Neural progenitor cell (in vitro differentiated cells): ENCODE data around the gene PTX4. TPM values are rescaled to one million over a fixed set of nuclear protein-coding genes. Genes with fewer than 3 reads are reported as not detected.

Experiments
- DNase-seq: peaks from one replicate; pipeline ENCODE4 v3.0.0-alpha.2; 2016; ENCODE audit warnings: low spot score
- H2AFZ ChIP-seq: fragments of 200-600 bp; sonication (generic); replicated peaks from 2 replicates; pipeline ENCODE4 v1.6.1; 2016; ENCODE audit warnings: antibody characterized with exemption
- H3F3A ChIP-seq: fragments of 200-600 bp; sonication (generic); 2 replicates; pipeline ENCODE4 v1.6.1; 2016; ENCODE audit warnings: antibody characterized with exemption, low read depth
- H3K27ac ChIP-seq: fragments of 200-600 bp; sonication (generic); 2 replicates; pipeline ENCODE4 v1.5.1; 2016; ENCODE audit warnings: mild to moderate bottlenecking
- H3K27me3 ChIP-seq: fragments of 200-600 bp; sonication (generic); 2 replicates; pipeline ENCODE4 v1.6.1; 2016; ENCODE audit warnings: mild to moderate bottlenecking, moderate library complexity
- H3K36me3 ChIP-seq: fragments of 200-600 bp; sonication (generic); 2 replicates; pipeline ENCODE4 v1.5.1; 2016
- H3K4me1 ChIP-seq: fragments of 200-600 bp; sonication (generic); 2 replicates; pipeline ENCODE4 v1.6.1; 2016; ENCODE audit warnings: mixed run types
- H3K4me2 ChIP-seq: fragments of 200-600 bp; sonication (generic); 2 replicates; pipeline ENCODE4 v1.6.1; 2016
- H3K4me3 ChIP-seq: fragments of 200-600 bp; sonication (generic); 2 replicates; pipeline ENCODE4 v1.5.1; 2016
- H3K79me2 ChIP-seq: fragments of 200-600 bp; sonication (generic); 2 replicates; pipeline ENCODE4 v1.6.1; 2016; ENCODE audit warnings: low read depth
- H3K9ac ChIP-seq: fragments of 200-600 bp; sonication (generic); 2 replicates; pipeline ENCODE4 v1.6.1; 2016
- H3K9me3 ChIP-seq: fragments of 200-600 bp; sonication (generic); 2 replicates; pipeline ENCODE4 v1.5.1; 2016; ENCODE audit warnings: low read depth
- H4K20me1 ChIP-seq: fragments of 200-600 bp; sonication (generic); 2 replicates; pipeline ENCODE4 v1.6.1; 2016; ENCODE audit warnings: low read depth
- H3K27ac Mint-ChIP-seq: 3 replicates; pipeline ENCODE4 v1.8.0; 2021; ENCODE audit warnings: mixed read lengths
- H3K27me3 Mint-ChIP-seq: 2 replicates; pipeline ENCODE4 v1.8.0; 2022; ENCODE audit warnings: low read depth, mild to moderate bottlenecking, inconsistent platforms, moderate library complexity, mixed read lengths; ENCODE audit not compliant: insufficient read depth
- H3K36me3 Mint-ChIP-seq: 3 replicates; pipeline ENCODE4 v1.8.0; 2021; ENCODE audit warnings: mixed read lengths
- H3K4me1 Mint-ChIP-seq: 3 replicates; pipeline ENCODE4 v1.8.0; 2021; ENCODE audit warnings: mixed read lengths
- H3K4me3 Mint-ChIP-seq: 3 replicates; pipeline ENCODE4 v1.8.0; 2021; ENCODE audit warnings: mild to moderate bottlenecking, moderate library complexity, mixed read lengths
- H3K9me3 Mint-ChIP-seq: 3 replicates; pipeline ENCODE4 v1.8.0; 2020; ENCODE audit warnings: mixed read lengths
- EZH2 ChIP-seq: fragments of 200-600 bp; sonication (generic); IDR thresholded peaks from 2 replicates; pipeline ENCODE4 v1.6.1; 2017; ENCODE audit warnings: antibody characterized with exemption, mild to moderate bottlenecking, moderate library complexity
- EZH2phosphoT487 ChIP-seq: fragments of 200-600 bp; sonication (generic); IDR thresholded peaks from 2 replicates; pipeline ENCODE4 v1.6.1; 2017; ENCODE audit warnings: antibody characterized with exemption
- total RNA-seq: library from RNA; depleted of rRNA; stranded (reverse); fragments of >200 nt; gene quantifications from 2 replicates; pipeline ENCODE4 v1.2.3, GENCODE V29; 2015; ENCODE audit warnings: low replicate concordance
- TF ChIP-seq, protein P1 (sequence below): fragments of 200-600 bp; sonication (generic); IDR thresholded peaks from 2 replicates; pipeline ENCODE4 v1.5.1; 2017; ENCODE audit warnings: antibody characterized with exemption, mild to moderate bottlenecking

The PTX4 gene
- total RNA-seq, 1 donor from 2014 or later, result not detected

GRCh38 chr16:1500465-1501150 is 11.9 kb upstream of the PTX4 start:
- Histone ChIP-seq H3K79me2 (no peaks in the 10 kb centered on the region), H3F3A (no peaks in the 10 kb centered on the region), H3K9ac (no peak overlapping the region), H3K36me3 (no peaks in the 10 kb centered on the region), H4K20me1 (no peaks in the 10 kb centered on the region), H3K27ac (no peak overlapping the region), H2AFZ (no peak overlapping the region), H3K27me3 (no peaks in the 10 kb centered on the region), H3K4me3 (no peak overlapping the region), H3K4me1 (no peaks in the 10 kb centered on the region), H3K9me3 (no peaks in the 10 kb centered on the region), H3K4me2 (no peak overlapping the region)
- Mint-ChIP-seq H3K36me3 (peaks cover 9% of the 10 kb centered on the region), H3K4me3 (no peak overlapping the region), H3K9me3 (no peaks in the 10 kb centered on the region), H3K27ac (no peak overlapping the region), H3K4me1 (no peaks in the 10 kb centered on the region), H3K27me3 (no peaks in the 10 kb centered on the region)
- DNase-seq, result no peak
- TF ChIP-seq, protein P1, sequence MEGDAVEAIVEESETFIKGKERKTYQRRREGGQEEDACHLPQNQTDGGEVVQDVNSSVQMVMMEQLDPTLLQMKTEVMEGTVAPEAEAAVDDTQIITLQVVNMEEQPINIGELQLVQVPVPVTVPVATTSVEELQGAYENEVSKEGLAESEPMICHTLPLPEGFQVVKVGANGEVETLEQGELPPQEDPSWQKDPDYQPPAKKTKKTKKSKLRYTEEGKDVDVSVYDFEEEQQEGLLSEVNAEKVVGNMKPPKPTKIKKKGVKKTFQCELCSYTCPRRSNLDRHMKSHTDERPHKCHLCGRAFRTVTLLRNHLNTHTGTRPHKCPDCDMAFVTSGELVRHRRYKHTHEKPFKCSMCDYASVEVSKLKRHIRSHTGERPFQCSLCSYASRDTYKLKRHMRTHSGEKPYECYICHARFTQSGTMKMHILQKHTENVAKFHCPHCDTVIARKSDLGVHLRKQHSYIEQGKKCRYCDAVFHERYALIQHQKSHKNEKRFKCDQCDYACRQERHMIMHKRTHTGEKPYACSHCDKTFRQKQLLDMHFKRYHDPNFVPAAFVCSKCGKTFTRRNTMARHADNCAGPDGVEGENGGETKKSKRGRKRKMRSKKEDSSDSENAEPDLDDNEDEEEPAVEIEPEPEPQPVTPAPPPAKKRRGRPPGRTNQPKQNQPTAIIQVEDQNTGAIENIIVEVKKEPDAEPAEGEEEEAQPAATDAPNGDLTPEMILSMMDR, result no peak
- TF ChIP-seq EZH2phosphoT487, result no peak
- no peak for TF ChIP-seq EZH2

DNA sequence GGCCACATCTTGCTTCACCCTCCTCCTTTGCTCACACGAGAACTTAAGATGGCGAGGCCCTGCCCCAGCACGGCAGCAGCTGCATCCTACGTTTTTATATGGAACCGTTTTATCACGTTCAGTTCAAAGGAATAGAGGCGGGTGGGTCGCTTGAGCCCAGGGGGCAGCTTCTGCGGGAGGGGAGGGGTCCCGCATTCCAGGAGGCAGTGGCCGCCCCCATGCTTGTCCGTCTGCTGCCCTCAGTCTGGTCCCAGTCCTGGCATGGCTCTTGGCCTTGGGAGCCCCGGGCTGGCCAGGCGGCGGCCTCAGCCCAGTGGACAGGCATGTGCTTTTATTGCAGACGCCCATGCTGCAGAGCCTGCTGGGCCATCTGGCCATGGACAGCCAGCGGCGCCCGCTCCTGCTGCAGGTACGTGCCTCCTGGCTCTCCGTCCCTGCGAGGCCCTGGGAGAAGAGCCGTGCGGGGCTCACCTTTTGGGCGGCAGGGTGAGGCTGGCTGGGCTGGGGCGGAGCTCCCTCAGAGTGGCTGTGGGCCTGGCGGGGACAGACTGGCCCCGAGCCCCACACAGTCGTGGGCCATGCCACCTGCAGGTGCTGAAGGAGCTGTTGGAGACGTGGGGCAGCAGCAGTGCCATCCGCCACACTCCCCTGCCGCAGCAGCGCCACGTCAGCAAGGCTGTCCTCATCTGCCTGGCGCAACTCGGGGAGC is 11.2 kb upstream of the PTX4 start:
- no peak for DNase-seq
- Histone ChIP-seq H3K4me1 (no peaks in the 10 kb centered on the region), H3K9me3 (no peaks in the 10 kb centered on the region), H3F3A (no peaks in the 10 kb centered on the region), H3K79me2 (peaks cover 7% of the 10 kb centered on the region), H3K27ac (no peak overlapping the region), H3K27me3 (no peaks in the 10 kb centered on the region), H4K20me1 (no peaks in the 10 kb centered on the region), H3K36me3 (no peaks in the 10 kb centered on the region), H2AFZ (no peak overlapping the region), H3K4me3 (no peak overlapping the region), H3K4me2 (no peak overlapping the region), H3K9ac (no peak overlapping the region)
- no peak for TF ChIP-seq EZH2phosphoT487
- no peaks in the 10 kb centered on the region for H3K4me1 Mint-ChIP-seq
- H3K36me3 Mint-ChIP-seq, result peaks cover 9% of the 10 kb centered on the region
- no peak overlapping the region for H3K27ac Mint-ChIP-seq
- H3K4me3 Mint-ChIP-seq, result no peak overlapping the region
- H3K27me3 Mint-ChIP-seq, result no peaks in the 10 kb centered on the region
- H3K9me3 Mint-ChIP-seq, result no peaks in the 10 kb centered on the region

DNA sequence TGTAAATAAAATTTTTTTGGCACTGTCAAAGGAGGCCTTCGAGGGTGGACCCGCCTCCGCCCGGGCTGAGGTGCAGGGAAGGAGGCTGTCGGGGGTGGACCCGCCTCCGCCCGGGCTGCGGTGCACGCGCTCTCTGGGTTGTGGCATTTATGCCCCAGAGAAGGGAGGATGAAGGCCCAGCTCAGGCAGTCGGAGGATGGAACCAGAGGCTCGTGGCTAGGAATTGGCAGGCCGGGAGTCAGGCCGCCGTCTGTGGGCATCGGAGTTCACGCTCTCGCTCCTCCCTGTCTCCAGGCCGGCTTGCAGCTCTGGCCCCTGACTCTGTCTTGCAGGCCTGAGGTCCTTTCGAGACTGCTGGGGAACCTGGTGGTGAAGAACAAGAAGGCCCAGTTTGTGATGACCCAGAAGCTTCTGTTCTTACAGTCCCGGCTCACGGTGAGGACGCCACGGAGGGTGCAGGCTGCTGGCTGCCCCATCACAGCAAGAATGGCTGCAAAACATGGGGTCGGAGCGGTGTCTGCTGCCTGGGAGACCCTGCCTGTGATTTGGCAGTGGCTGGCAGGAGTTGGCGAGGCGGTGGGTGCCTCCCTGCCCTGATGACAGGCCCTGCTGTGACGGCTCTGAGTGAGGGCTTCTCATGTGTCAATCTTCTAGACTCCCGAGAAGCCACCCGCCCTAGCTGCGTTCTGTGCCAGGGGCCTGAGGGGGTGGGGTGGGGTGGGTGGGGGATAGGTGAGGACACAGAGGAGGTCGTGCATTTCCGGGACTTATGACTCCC is 10.3 kb upstream of the PTX4 start:
- no peak for DNase-seq

More for the DNA sequence above, 10.3 kb upstream of the PTX4 start:
- Histone ChIP-seq H3K27me3 (no peaks in the 10 kb centered on the region), H3K4me2 (no peak overlapping the region), H3K4me1 (peaks cover 2% of the 10 kb centered on the region), H3K27ac (no peak overlapping the region), H4K20me1 (peaks cover 8% of the 10 kb centered on the region), H3K79me2 (peaks cover 15% of the 10 kb centered on the region), H3K9me3 (no peaks in the 10 kb centered on the region), H2AFZ (no peak overlapping the region), H3K4me3 (no peak overlapping the region), H3K36me3 (no peaks in the 10 kb centered on the region), H3K9ac (no peak overlapping the region), H3F3A (no peaks in the 10 kb centered on the region)
- Mint-ChIP-seq H3K4me3 (no peak overlapping the region), H3K36me3 (peaks cover 9% of the 10 kb centered on the region), H3K4me1 (no peaks in the 10 kb centered on the region), H3K9me3 (no peaks in the 10 kb centered on the region), H3K27ac (no peak overlapping the region), H3K27me3 (no peaks in the 10 kb centered on the region)
- no peak for TF ChIP-seq EZH2
- no peak for TF ChIP-seq EZH2phosphoT487
- TF ChIP-seq, protein P1, result no peak
